HepG2 (cell line): Measurements from ENCODE around the gene COL5A2.

Experiments
- BRCA1 ChIP-seq: sonication (generic); formaldehyde crosslinking; IDR thresholded peaks from 2 replicates; pipeline ENCODE4 v1.4.0; 2020; ENCODE audit warnings: missing genetic modification reagents
- FOXJ3 ChIP-seq: sonication (generic); formaldehyde crosslinking; IDR thresholded peaks from 2 replicates; pipeline ENCODE4 v1.4.0; 2020; ENCODE audit warnings: missing genetic modification reagents, mild to moderate bottlenecking, borderline replicate concordance
- MEF2D ChIP-seq: sonication (generic); formaldehyde crosslinking; IDR thresholded peaks from 2 replicates; pipeline ENCODE4 v1.5.1; 2020; ENCODE audit warnings: mild to moderate bottlenecking, missing genetic modification reagents
- NBN ChIP-seq: fragments of 450-650 bp; conservative IDR thresholded peaks from 2 replicates; pipeline ENCODE4 v1.6.1; 2017
- RBFOX2 ChIP-seq: fragments of 200-400 bp; formaldehyde crosslinking; IDR thresholded peaks from 2 replicates; pipeline ENCODE4 v1.6.1; 2017; ENCODE audit warnings: low read depth, mild to moderate bottlenecking, low read length
- SUZ12 ChIP-seq: fragments of 150-350 bp; IDR thresholded peaks from 2 replicates; pipeline ENCODE4 v1.6.1; 2014; ENCODE audit warnings: low read depth, low read length
- ZBTB7A ChIP-seq: sonication (generic); formaldehyde crosslinking; IDR thresholded peaks from 2 replicates; pipeline ENCODE4 v1.8.0; 2022; ENCODE audit warnings: mild to moderate bottlenecking, missing genetic modification reagents
- ZNF121 ChIP-seq: sonication (generic); formaldehyde crosslinking; IDR thresholded peaks from 2 replicates; pipeline ENCODE4 v1.5.0; 2020; ENCODE audit warnings: mild to moderate bottlenecking, missing genetic modification reagents
- ZSCAN25 ChIP-seq: sonication (generic); formaldehyde crosslinking; IDR thresholded peaks from 2 replicates; pipeline ENCODE4 v1.8.0; 2022; ENCODE audit warnings: mild to moderate bottlenecking, missing genetic modification reagents
- TF ChIP-seq, protein P1 (sequence below): sonication (generic); formaldehyde crosslinking; IDR thresholded peaks from 2 replicates; pipeline ENCODE4 v1.8.1; 2023; ENCODE audit warnings: mild to moderate bottlenecking, missing genetic modification reagents, borderline replicate concordance
- TF ChIP-seq, protein P2 (sequence below): sonication (generic); formaldehyde crosslinking; IDR thresholded peaks from 2 replicates; pipeline ENCODE4 v1.5.0; 2020; ENCODE audit warnings: mild to moderate bottlenecking, missing genetic modification reagents, moderate library complexity

DNA sequence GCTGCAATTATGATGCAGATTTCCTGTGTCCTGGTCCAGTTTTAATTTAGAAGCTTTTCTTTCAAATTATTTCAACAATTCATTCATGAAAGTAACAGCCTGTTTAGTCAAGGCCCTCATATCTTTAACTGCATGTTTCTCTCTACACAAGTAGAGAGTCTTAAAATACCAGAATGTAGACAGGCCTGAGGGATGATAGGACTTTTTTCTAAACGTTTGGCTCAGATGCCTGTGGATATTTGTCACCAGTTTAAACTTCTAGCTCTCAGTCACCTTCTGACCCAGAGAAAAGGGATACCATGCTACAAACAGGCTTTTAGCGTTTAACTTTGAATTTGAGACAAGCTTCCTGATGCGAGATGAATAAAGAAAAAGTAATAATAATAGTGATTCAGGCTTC, 15.7 kb downstream of the COL5A2 start:
- TF ChIP-seq FOXJ3 (CRISPR knock-in tag): no peak
- TF ChIP-seq ZNF121 (CRISPR knock-in tag): no peak
- TF ChIP-seq ZSCAN25 (CRISPR knock-in tag): no peak
- TF ChIP-seq SUZ12: no peak
- TF ChIP-seq, protein P1, sequence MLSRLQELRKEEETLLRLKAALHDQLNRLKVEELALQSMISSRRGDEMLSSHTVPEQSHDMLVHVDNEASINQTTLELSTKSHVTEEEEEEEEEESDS (CRISPR knock-in tag): no peak
- no peak for TF ChIP-seq BRCA1 (CRISPR knock-in tag)
- no peak for TF ChIP-seq NBN
- TF ChIP-seq, protein P2, sequence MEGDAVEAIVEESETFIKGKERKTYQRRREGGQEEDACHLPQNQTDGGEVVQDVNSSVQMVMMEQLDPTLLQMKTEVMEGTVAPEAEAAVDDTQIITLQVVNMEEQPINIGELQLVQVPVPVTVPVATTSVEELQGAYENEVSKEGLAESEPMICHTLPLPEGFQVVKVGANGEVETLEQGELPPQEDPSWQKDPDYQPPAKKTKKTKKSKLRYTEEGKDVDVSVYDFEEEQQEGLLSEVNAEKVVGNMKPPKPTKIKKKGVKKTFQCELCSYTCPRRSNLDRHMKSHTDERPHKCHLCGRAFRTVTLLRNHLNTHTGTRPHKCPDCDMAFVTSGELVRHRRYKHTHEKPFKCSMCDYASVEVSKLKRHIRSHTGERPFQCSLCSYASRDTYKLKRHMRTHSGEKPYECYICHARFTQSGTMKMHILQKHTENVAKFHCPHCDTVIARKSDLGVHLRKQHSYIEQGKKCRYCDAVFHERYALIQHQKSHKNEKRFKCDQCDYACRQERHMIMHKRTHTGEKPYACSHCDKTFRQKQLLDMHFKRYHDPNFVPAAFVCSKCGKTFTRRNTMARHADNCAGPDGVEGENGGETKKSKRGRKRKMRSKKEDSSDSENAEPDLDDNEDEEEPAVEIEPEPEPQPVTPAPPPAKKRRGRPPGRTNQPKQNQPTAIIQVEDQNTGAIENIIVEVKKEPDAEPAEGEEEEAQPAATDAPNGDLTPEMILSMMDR: no peak
- no peak for TF ChIP-seq MEF2D (CRISPR knock-in tag)
- no peak for TF ChIP-seq RBFOX2
- TF ChIP-seq ZBTB7A (CRISPR knock-in tag): no peak
